Coronary artery (tissue), 2 donors: ENCODE data around the gene DOCK11.

Experiments
- DNase-seq: peaks from one replicate; pipeline ENCODE4 v3.0.0-alpha.2; 2017; ENCODE audit warnings: low spot score
- H3K27ac ChIP-seq, 2 donors: fragments of 200-600 bp; sonication (generic); one replicate each; pipeline ENCODE4 v1.5.1; 2016 to 2019
- H3K4me3 ChIP-seq: fragments of 200-600 bp; sonication (generic); 2 replicates; pipeline ENCODE4 v1.5.1; 2016; ENCODE audit warnings: mild to moderate bottlenecking, moderate library complexity
- TF ChIP-seq, protein P1 (sequence below): fragments of 200-600 bp; sonication (generic); IDR thresholded peaks from one replicate; pipeline ENCODE4 v1.5.1; 2019; ENCODE audit warnings: antibody characterized with exemption

DOCK11 gene

GRCh38 chrX:118522230-118522926 lies 26.8 kb downstream of the DOCK11 start:
- TF ChIP-seq, protein P1, sequence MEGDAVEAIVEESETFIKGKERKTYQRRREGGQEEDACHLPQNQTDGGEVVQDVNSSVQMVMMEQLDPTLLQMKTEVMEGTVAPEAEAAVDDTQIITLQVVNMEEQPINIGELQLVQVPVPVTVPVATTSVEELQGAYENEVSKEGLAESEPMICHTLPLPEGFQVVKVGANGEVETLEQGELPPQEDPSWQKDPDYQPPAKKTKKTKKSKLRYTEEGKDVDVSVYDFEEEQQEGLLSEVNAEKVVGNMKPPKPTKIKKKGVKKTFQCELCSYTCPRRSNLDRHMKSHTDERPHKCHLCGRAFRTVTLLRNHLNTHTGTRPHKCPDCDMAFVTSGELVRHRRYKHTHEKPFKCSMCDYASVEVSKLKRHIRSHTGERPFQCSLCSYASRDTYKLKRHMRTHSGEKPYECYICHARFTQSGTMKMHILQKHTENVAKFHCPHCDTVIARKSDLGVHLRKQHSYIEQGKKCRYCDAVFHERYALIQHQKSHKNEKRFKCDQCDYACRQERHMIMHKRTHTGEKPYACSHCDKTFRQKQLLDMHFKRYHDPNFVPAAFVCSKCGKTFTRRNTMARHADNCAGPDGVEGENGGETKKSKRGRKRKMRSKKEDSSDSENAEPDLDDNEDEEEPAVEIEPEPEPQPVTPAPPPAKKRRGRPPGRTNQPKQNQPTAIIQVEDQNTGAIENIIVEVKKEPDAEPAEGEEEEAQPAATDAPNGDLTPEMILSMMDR, result no peak
- Histone ChIP-seq H3K27ac (peak overlapping the region in 1 of 2 donors; percentile 8), H3K4me3 (no peak overlapping the region)
- DNase-seq, result no peak

GRCh38 chrX:118523920-118524319 lies 28.3 kb downstream of the DOCK11 start:
- Histone ChIP-seq H3K27ac (no peak overlapping the region), H3K4me3 (no peak overlapping the region)
- DNase-seq, result no peak
- TF ChIP-seq, protein P1, result no peak

GRCh38 chrX:118524344-118524743 lies 28.7 kb downstream of the DOCK11 start:
- Histone ChIP-seq H3K27ac (no peak overlapping the region), H3K4me3 (no peak overlapping the region)
- DNase-seq, result no peak
- TF ChIP-seq, protein P1, result no peak

DNA sequence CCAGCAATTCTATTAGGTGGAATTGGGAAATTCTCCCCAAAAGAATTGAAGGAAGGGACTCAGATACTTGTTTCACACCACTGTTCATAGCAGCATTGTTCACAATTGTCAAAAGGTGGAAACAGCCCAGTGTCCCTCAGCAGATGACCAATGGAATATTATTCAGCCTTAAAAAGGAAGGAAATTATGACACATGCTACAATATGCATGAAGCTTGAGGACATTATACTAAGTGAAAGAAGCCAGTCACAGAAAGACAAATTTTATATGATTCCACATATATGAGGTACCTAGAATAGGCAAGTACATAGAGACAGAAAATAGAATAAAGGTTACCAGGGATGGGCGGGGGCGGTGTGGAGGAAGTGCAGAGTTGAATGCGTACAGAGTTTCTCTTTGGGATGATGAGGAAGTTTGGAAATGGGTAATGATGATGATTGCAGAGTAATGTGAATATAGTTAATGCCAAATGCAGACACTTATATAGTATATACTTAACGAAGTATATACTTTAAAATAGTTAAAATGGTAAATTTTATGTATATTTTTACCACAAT lies 29.6 kb downstream of the DOCK11 start:
- no peak overlapping the region for H3K27ac ChIP-seq

DNA sequence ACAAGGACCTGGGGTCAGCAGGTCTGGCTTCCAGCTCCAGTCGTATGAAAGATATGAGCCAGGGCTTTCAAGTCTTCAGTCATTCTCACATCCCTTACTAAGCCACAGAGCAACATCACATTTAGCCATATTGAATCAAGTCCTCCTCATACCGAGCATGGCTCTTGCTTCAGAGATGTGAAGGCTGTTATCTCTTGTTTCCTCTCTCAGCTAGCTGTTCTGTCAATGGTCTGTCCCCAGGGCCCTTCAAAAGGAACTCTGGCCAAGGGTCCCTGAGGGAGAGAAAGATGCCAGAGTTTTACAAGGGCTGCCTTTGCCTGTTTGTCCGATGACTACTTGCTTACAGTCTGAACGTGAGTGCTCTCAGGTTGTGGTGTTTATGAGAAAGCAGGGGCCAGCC lies 30.5 kb downstream of the DOCK11 start:
- TF ChIP-seq, protein P1, result no peak
- Histone ChIP-seq H3K4me3 (no peak overlapping the region), H3K27ac (peak overlapping the region; percentile 33 to 72)
- DNase-seq, result no peak

More for the DNA sequence above, 29.6 kb downstream of the DOCK11 start:
- no peak overlapping the region for H3K4me3 ChIP-seq
- TF ChIP-seq, protein P1, result no peak
- no peak for DNase-seq

DNA sequence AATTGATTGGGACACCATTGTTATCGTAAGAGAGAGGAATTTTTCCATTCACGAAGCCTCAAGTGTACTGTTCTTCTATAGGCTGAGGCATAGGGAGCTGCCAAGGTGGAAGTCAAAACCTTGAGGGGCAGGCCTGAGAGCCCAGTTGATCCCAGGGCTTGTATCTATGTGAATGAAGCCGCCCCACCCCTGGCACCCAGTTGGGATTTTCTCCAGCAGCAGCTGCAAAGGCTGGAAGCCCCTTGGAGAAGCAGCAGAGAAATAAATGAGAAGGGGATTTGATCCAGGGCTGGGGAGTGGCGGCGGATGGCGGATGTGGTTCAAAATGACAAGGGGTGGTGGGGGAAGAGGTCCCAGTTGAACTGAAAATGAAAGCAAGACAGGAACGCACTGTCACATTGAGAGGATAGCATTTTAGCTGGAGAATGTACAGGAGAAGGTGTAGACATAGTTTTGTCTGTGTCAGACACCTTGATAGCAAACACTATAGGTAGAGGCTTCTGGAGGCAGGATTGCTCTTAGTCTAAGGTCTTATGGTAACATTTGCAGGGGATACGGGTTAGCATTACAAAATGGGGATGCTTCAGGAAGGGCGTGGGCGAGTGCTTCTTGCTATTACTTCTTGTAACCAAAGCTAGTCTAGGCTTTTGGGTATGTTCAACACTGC lies 32.6 kb downstream of the DOCK11 start:
- H3K4me3 ChIP-seq, result no peak overlapping the region
- peak overlapping the region in 1 of 2 donors; percentile 54 for H3K27ac ChIP-seq
- TF ChIP-seq, protein P1, result no peak
- no peak for DNase-seq
